ENCODE measurements around the gene TERB1.

TERB1 gene

DNA sequence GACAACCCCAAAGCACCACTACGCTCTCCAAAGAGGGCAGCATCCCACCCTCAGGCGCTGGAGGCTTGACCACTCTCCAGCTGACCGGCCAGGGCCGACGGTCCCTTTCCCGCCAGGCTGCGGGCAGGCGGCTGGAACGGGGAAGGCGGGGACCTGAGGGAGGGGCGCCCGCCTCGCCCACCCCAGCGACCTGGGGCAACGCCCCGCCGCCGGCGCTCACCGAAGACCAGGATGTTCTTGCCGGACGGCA lies 50.4 kb downstream of the TERB1 start:
- H3K9me3 Mint-ChIP-seq, result peaks cover 13% of the 10 kb centered on the region
- H3K27me3 Mint-ChIP-seq (ENCODE audit: low read depth, poor library complexity), result peaks cover 30% of the 10 kb centered on the region
- H3K36me3 Mint-ChIP-seq (ENCODE audit: low read depth), result peaks cover 41% of the 10 kb centered on the region
- peak overlapping the region; percentile 89 for H3K27ac Mint-ChIP-seq
- TF ChIP-seq, protein P1, sequence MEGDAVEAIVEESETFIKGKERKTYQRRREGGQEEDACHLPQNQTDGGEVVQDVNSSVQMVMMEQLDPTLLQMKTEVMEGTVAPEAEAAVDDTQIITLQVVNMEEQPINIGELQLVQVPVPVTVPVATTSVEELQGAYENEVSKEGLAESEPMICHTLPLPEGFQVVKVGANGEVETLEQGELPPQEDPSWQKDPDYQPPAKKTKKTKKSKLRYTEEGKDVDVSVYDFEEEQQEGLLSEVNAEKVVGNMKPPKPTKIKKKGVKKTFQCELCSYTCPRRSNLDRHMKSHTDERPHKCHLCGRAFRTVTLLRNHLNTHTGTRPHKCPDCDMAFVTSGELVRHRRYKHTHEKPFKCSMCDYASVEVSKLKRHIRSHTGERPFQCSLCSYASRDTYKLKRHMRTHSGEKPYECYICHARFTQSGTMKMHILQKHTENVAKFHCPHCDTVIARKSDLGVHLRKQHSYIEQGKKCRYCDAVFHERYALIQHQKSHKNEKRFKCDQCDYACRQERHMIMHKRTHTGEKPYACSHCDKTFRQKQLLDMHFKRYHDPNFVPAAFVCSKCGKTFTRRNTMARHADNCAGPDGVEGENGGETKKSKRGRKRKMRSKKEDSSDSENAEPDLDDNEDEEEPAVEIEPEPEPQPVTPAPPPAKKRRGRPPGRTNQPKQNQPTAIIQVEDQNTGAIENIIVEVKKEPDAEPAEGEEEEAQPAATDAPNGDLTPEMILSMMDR (IDR thresholded peaks at IDR 0.05), result no peak
- H3K4me3 Mint-ChIP-seq, result peak overlapping the region; percentile 94
- peaks cover 26% of the 10 kb centered on the region for H3K4me1 Mint-ChIP-seq
- DNase-seq, result peak; percentile 65

DNA sequence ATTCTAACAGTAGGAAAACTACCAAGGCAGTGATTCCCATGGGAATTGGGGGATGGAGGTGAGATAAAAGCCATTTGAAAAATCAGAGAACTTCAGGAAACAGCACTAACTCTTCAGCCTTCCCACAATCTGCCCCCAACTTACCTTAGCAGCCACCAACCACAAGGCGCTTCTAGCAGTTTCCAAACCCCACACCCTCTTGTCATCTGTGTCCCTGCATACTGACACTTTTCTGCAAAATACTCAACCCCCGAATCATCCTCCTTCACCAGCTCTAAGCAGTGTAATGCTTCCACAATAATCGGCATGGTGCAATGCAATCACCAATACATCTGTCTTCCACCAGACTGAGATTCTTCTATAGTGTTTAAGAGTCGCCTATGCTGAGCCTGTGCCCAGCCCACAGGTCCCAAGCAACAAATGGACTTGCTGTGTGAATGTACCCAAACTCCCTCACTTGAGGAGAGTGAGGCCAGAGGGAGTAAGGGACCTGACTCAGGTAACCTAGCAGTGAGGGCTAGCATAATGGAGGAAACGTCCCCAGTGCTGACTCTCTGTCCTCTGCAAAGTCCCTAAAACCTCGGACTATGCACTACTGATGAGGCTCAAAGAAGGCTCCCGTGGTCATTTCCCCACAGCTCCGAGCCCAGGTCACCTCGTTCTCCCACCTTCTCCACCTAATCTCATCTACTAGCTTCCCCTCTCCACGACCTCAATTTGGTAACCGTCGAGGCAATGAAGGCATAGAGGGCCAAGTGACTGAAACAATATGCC lies 50.9 kb downstream of the TERB1 start:
- H3K36me3 Mint-ChIP-seq (ENCODE audit: low read depth), result peaks cover 44% of the 10 kb centered on the region
- H3K27me3 Mint-ChIP-seq (ENCODE audit: low read depth, poor library complexity), result peaks cover 25% of the 10 kb centered on the region
- TF ChIP-seq, protein P1 (IDR thresholded peaks at IDR 0.05), result no peak
- H3K9me3 Mint-ChIP-seq, result peaks cover 13% of the 10 kb centered on the region
- no peak for DNase-seq
- H3K27ac Mint-ChIP-seq, result peak overlapping the region; percentile 89
- peak overlapping the region; percentile 94 for H3K4me3 Mint-ChIP-seq
- peaks cover 26% of the 10 kb centered on the region for H3K4me1 Mint-ChIP-seq

DNA sequence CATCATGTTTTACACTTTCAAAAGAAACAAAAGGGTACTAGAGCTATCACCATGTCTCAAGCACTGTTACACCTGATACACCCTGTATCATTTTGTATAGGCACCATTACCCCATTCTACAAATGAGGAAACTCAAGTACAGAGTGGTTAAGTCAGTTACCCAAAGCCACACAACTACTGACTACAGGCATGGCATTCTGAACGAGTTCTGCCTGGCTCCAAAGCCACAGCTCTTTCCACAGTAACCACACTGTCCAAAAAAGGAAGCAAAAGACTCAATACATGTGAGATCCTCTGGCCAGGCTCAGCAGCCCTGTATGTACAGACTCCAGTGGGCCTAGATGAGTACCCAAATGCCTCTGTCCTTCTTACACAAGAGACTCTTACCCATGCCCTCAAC lies 54.7 kb downstream of the TERB1 start:
- H3K4me3 Mint-ChIP-seq, result no peak overlapping the region
- no peak for DNase-seq
- H3K4me1 Mint-ChIP-seq, result peaks cover 35% of the 10 kb centered on the region
- no peaks in the 10 kb centered on the region for H3K9me3 Mint-ChIP-seq
- H3K27ac Mint-ChIP-seq, result no peak overlapping the region
- TF ChIP-seq, protein P1 (IDR thresholded peaks at IDR 0.05), result no peak
- no peaks in the 10 kb centered on the region for H3K27me3 Mint-ChIP-seq (ENCODE audit: low read depth, poor library complexity)
- H3K36me3 Mint-ChIP-seq (ENCODE audit: low read depth), result peaks cover 57% of the 10 kb centered on the region

DNA sequence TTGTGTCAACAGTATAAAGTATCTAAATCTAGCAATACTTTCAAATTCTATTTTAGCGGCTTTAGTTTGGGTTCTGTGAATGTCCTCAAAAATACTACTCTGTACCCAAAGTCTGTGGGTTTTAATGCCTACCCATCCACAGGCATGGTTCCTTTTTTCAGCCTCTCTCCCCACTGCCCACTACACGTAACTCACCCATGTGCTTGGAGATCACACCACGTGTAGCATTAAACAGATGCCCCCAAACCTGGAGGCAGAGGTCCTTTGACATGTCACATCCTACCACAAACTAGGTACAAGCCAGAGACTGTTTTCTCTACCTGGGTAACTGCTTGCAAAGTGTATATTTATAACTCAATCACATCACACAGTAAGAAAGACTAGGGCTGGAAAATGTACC lies 55.3 kb downstream of the TERB1 start:
- Mint-ChIP-seq H3K27me3 (ENCODE audit: low read depth, poor library complexity) (no peaks in the 10 kb centered on the region), H3K36me3 (ENCODE audit: low read depth) (peaks cover 62% of the 10 kb centered on the region), H3K4me3 (no peak overlapping the region), H3K4me1 (peaks cover 35% of the 10 kb centered on the region), H3K9me3 (no peaks in the 10 kb centered on the region), H3K27ac (no peak overlapping the region)
- TF ChIP-seq, protein P1 (IDR thresholded peaks at IDR 0.05), result no peak
- no peak for DNase-seq

DNA sequence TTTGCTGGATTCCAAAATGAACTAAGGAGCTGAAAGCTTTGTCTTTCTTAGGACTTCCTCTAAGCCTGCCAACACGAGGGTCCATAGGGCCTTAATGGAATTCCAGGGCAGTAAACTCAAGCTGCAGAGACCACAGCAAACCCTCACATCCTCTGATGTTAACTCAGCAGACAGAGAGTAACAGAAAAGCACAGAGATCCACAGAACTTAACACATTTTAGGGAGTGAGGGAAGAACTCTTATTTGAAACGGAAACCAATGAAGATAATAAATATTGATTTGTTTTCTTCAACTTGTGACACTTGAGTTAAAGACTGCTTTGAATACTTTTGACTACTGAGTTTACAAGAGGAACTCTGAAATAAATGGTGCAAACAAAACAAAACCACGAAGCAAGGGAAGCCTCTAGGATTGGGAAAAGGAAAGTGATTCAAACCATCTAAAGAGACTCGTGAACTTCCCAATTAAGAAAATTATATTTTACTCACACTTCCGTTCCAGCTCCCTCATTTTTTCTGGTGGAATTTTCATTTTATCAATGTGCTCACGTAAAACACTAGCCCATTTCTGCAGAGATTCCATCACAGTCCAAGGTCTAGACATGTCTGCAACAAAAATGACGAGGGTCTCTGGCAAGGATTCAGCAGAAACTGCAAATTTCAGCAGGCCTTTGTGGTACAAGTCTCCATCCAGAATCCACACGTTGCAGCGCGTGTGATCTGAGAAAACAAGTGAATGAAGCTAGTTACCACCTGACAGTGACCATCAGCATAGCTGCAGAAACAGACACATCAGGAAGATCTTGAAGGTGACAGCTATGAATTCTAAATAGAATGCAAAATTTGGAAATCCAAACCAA lies 59.2 kb downstream of the TERB1 start:
- Mint-ChIP-seq H3K27me3 (ENCODE audit: low read depth, poor library complexity) (no peaks in the 10 kb centered on the region), H3K4me1 (peaks cover 20% of the 10 kb centered on the region), H3K4me3 (no peak overlapping the region), H3K27ac (peak overlapping the region; percentile 85), H3K36me3 (ENCODE audit: low read depth) (peaks cover 69% of the 10 kb centered on the region), H3K9me3 (no peaks in the 10 kb centered on the region)
- no peak for DNase-seq
- TF ChIP-seq, protein P1 (IDR thresholded peaks at IDR 0.05), result no peak

Measured in nephron progenitor cell (in vitro differentiated cells).